Brain microvascular endothelial cell (primary cell): Measurements from ENCODE around the gene CALU.

ENCODE experiments used
- DNase-seq: peaks from one replicate; pipeline ENCODE4 v3.0.0-alpha.2; 2020
- H3K27ac ChIP-seq: fragments of 250-450 bp; sonication (Bioruptor Pico); 2 replicates; pipeline ENCODE4 v1.5.1; 2020; ENCODE audit warnings: mild to moderate bottlenecking, moderate library complexity
- H3K27me3 ChIP-seq: fragments of 250-450 bp; sonication (Bioruptor Pico); replicated peaks from 2 replicates; pipeline ENCODE4 v1.5.1; 2020; ENCODE audit warnings: mild to moderate bottlenecking
- H3K36me3 ChIP-seq: fragments of 250-450 bp; sonication (Bioruptor Pico); replicated peaks from 2 replicates; pipeline ENCODE4 v1.5.1; 2020; ENCODE audit warnings: mild to moderate bottlenecking
- H3K4me3 ChIP-seq: 2 replicates; pipeline ENCODE4 v1.5.1; 2011; ENCODE audit warnings: low read depth, mild to moderate bottlenecking, control low read depth, low read length, moderate library complexity
- in situ Hi-C: cut with HindIII; loops from 2 replicates; pipeline ENCODE4 v1.10.0; 2017; ENCODE audit warnings: low sequenced_read_pairs, low pct_ligation_motif_present
- TF ChIP-seq, protein P1 (sequence below): IDR thresholded peaks from 2 replicates; pipeline ENCODE4 v1.5.1; 2011; ENCODE audit warnings: low read depth, mild to moderate bottlenecking, moderate library complexity, low read length, control low read depth, inconsistent platforms; ENCODE audit errors: missing control alignments

Gene CALU

DNA sequence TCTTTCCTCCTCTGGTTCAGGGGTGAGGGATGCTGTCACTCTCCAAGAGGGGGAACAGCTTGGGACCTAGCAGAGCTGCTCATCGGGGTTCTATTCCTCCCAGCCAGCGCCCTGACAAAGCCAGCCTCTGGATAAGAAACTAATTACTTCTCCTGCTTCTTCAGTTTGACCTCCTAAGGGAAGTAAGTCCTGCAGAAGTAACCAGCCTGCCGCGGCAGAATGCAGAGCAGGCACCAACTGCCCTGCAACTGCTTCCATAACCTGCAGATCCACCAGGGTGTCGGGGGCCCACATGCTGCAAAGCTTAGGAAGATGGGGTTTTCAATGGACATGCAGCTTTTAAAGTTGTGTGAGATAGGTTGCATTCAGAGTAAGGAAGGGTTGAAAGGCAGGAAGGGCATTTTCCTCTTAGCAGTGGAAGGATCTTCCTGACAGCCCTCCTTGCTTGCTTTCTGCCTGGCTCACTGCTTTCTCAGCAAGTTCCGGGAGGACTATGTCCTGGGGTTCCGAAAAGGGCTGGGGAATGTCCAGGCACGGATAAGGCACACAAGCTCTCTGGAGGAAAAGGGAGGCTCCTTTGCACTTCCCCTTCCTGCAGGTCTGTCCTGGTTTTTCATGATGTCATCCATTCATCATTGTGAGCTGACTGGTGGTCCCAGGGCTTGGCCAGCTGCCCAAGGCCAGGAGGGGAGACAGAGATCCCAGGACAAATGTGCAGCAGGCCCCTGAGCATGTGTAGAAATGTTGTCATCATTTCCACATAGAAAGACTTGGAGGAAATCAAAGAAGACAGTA, 24.3 kb upstream of the CALU start:
- DNase-seq = no peak
- in situ Hi-C loops = no loop called here
- TF ChIP-seq, protein P1, sequence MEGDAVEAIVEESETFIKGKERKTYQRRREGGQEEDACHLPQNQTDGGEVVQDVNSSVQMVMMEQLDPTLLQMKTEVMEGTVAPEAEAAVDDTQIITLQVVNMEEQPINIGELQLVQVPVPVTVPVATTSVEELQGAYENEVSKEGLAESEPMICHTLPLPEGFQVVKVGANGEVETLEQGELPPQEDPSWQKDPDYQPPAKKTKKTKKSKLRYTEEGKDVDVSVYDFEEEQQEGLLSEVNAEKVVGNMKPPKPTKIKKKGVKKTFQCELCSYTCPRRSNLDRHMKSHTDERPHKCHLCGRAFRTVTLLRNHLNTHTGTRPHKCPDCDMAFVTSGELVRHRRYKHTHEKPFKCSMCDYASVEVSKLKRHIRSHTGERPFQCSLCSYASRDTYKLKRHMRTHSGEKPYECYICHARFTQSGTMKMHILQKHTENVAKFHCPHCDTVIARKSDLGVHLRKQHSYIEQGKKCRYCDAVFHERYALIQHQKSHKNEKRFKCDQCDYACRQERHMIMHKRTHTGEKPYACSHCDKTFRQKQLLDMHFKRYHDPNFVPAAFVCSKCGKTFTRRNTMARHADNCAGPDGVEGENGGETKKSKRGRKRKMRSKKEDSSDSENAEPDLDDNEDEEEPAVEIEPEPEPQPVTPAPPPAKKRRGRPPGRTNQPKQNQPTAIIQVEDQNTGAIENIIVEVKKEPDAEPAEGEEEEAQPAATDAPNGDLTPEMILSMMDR = no peak
- Histone ChIP-seq H3K27me3 (no peaks in the 10 kb centered on the region), H3K27ac (no peak overlapping the region), H3K36me3 (no peaks in the 10 kb centered on the region), H3K4me3 (no peak overlapping the region)

DNA sequence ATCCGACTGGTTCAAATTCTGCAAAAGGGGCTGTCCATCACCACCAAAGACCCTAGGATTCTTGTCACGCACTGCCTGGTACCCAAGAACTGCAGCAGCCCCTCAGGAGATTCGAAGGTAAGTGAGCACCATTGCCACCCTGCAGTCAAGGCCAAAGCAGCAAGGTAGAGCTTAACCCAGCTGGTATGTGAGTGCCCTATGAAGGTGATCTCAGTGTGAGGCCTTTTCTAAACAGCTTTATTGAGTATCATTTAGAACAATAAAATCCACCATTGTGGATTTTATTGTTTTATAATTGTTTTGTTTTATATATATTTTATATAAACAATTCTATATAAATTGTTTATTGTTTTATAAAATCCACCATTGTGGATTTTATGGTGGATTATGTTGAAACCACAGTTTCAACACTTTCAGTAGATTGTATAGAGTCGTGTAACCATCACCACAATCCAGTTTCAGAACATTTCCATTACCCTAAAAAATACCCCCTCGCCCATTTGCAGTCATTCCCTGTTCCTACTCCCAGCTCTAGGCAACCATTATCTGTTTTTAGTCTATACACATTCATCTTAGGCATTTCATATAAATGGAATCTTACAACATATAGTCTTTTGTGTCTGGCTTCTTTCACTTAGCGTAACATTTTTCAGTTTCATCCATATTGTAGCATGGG, 20.1 kb upstream of the CALU start:
- Histone ChIP-seq H3K36me3 (no peaks in the 10 kb centered on the region), H3K4me3 (no peak overlapping the region), H3K27me3 (peaks cover 3% of the 10 kb centered on the region), H3K27ac (no peak overlapping the region)
- no peak for DNase-seq
- TF ChIP-seq, protein P1 = no peak
- in situ Hi-C loops = no loop called here

DNA sequence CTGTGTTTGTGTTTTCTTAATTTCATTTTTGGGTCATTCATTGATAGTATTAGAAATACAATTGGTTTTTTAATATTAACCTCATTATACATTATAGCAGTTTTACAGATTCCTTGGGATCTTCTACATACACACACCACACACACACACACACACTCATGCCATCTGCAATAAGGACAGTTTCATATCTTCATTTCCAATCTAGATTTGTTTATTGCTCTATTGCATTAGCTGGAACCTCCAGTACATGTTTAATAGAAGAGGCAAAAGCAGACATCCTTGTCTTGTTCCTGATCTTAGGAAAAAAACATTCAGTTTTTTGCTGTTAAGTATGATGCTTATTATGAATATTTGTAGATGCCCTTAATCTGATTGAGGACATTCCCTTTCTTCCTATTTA, 17.8 kb upstream of the CALU start:
- TF ChIP-seq, protein P1 = no peak
- no peak overlapping the region for H3K4me3 ChIP-seq

DNA sequence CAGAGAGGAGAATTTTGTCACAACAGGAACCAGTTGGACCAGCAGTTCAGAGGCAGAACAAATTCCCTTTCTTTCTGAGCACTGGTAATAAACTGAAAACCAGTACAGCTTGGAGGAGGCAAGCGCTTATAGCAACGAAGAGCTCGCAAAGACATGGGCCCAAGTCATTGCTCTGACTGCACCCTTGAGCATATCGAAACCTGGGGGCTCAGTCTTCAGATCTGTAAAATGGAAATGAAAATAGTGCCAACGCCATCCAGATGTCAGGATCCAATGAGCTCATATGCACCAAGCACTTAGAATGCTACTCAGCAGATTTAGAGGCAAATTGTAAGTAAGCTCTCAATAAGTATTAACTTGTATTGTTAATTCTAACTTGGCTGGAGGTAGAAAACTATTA, 14.4 kb upstream of the CALU start:
- in situ Hi-C loops = no loop called here
- no peak for DNase-seq
- H3K4me3 ChIP-seq = no peak overlapping the region
- no peaks in the 10 kb centered on the region for H3K36me3 ChIP-seq
- no peak overlapping the region for H3K27ac ChIP-seq
- TF ChIP-seq, protein P1 = no peak
- H3K27me3 ChIP-seq = peaks cover 6% of the 10 kb centered on the region

More for the DNA sequence above, 17.8 kb upstream of the CALU start:
- in situ Hi-C loops = no loop called here
- DNase-seq = no peak
- H3K36me3 ChIP-seq = no peaks in the 10 kb centered on the region
- H3K27ac ChIP-seq = no peak overlapping the region
- peaks cover 5% of the 10 kb centered on the region for H3K27me3 ChIP-seq

DNA sequence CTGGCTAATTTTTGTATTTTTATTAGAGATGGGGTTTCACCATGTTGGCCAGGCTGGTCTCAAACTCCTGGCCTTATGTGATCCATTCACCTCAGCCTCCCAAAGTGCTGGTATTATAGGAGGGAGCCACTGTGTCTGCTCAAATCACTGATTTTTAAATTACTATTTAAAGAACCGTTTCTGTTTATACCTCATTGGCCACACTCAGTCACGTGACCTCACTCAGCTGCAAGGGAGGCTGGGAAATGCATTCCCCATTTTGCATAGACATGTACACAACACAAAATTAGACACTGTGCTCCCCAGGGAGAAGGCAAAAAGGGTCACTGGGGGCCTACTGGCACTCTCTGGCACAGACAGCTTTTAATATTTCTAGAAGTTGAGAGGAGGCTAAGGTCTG, 13.6 kb upstream of the CALU start:
- Histone ChIP-seq H3K36me3 (no peaks in the 10 kb centered on the region), H3K27me3 (peaks cover 6% of the 10 kb centered on the region), H3K4me3 (no peak overlapping the region), H3K27ac (no peak overlapping the region)
- no peak for DNase-seq
- in situ Hi-C loops = no loop called here
- TF ChIP-seq, protein P1 = no peak
